T1000 (cell line): ENCODE data around the gene CNOT1.
A peak's percentile ranks its signal among the peaks of the same experiment; 100 is the strongest.
"Not testable (repeated sequence)": the region's sequence is repeated elsewhere in the genome, so short reads cannot be mapped to it uniquely, and the experiment has no call there.

ENCODE experiments used
- DNase-seq: peaks from one replicate; lab custom pipeline; 2025; ENCODE audit warnings: mixed read lengths; lab: John Stamatoyannopoulos, UW

The CNOT1 gene

GRCh38 chr16:58629733-58630640 lies at the start of gene CNOT1:
CNOT1 (minus strand) TSS chr16:58629826; CDS start chr16:58599337, 30,489 bp downstream.
- peak; percentile 94 for DNase-seq

GRCh38 chr16:58678716-58679115 lies 49.1 kb upstream of the CNOT1 start:
- DNase-seq: no peak

GRCh38 chr16:58678269-58678668 lies 48.6 kb upstream of the CNOT1 start:
- no peak for DNase-seq

DNA sequence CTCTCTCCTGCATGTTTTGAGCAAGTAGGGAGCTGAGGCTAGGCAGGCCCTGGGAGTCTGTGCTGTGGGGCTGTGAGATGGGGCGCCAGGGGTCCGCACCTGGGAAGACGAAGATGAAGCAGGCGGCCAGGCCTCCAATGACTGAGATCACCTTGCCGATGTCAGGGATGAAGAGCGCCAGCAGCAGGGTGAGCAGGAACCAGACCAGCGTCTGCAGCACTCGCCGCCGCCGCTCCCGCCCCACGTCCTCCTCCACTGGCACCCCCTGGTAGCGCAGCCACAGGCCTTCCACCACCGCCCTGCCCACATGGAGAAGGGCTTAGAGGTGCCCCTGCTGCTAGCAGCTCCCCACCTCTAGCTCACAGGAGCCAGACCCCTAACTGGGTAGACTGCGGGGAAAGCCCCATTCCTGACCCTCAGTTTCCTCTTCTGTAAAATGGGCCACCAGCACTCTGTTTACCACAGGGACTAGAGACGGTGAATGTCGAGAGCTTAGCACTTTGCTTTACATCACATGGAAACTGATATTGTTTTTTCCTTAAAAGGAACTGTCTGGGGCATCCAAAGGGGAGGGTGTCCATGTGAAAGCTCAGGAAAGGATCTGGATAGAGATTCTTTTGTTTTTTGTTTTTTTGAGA lies 41.4 kb upstream of the CNOT1 start:
- DNase-seq: no peak

DNA sequence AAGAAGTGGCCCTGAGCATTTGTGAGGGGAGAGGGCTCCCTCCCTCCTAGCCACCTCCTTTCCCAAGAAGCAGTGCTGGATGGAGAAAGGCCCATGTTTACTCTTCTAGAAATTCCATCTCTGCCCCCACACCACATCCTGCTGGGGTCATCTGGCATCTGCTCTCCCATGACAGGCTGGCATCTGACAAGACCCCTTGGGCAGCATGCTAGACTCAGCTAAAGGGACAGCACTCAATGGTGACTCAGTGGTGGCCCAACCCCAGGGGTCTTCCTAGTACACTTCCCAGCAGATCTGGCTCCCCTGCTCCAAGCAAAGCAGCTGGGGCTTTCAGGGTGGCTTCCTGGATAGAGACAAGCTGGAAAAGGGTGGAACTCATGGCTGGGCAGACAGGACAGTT lies 40.6 kb upstream of the CNOT1 start:
- DNase-seq: no peak

DNA sequence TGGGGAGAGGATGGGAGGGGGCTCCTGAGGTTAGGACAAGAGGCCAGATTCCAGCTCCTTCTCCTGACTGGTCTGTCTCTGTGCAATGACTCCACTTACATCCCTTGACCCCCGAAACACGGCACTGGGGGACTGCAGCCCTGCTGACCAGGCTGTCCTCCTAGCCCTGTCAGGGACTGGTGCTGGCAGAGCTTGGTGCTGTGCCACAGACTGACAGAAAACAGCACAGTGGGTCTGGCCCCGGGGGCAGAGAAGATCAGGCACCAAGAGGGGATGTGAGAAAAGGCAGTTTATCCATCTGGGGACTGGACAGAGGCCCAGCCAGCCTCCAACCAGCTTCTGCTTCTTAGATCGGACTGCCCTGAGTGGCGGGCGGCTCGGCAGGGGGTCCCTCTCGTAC lies 35.6 kb upstream of the CNOT1 start:
- no peak for DNase-seq

GRCh38 chr16:58661199-58661830 lies 31.7 kb upstream of the CNOT1 start:
- DNase-seq: peak; percentile 22

DNA sequence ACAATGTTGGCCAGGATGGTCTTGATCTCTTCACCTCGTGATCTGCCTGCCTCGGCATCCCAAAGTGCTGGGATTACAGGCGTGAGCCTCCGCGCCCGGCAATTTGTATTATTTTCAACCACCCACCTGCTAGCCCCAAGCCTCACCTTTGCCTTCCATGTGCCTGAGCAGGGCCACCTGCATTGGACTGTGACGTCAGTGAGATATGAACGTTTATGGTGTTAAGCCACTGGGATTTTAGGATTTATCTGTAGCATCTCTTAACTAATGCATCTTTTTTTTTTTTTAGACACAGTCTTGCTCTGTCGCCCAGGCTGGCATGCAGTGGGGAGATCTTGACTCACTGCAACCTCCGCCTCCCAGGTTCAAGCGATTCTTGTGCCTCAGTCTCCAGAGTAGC lies 30.3 kb upstream of the CNOT1 start:
- DNase-seq: not testable (repeated sequence)

- no peak for DNase-seq
Observed at GRCh38 chr16:58658796-58659211, 29.2 kb upstream of the CNOT1 start.

- no peak for DNase-seq
Observed at GRCh38 chr16:58656899-58657298, 27.3 kb upstream of the CNOT1 start.

- DNase-seq: no peak
Observed at GRCh38 chr16:58655215-58655596, 25.6 kb upstream of the CNOT1 start.

- DNase-seq: no peak
Observed at GRCh38 chr16:58654560-58655214, 25.1 kb upstream of the CNOT1 start.

GRCh38 chr16:58652741-58653140 lies 23.1 kb upstream of the CNOT1 start:
- no peak for DNase-seq

DNA sequence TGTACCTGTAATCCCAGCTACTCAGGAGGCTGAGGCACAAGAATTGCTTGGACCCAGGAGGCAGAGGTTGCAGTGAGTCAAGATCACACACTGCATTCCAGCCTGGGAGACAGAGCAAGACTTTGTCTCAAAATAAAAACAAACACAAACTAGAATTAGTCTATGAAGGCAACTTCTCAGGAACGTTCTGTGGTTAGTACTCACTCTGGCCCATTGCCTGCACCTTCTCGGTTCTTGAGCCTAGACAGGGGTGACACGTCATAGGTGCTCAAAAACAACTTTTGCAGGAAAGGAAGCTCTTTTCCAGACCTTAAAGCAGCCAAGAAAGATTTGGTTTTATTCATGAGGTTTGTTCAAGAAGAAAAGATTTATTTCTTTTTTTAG lies 22.3 kb upstream of the CNOT1 start:
- DNase-seq: no peak

DNA sequence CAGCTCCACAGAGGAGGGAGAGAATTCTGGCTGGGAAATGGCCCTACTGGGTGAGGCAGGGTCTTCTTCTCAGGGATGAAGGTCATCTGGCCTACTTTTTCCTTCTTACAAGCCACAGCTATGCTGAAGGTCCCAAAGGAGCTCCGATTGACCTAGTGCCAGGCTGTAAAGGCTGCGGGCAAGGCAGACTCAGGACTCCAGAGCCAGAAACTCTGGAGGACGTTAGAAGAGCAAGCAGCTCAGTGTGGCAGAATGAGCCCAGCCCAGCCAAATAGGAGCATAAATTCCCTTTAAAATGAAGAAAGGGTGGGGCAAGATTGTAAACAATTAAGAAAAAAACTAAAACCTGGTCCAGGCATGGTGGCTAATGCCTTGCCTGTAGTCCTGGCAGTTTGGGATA lies 20.1 kb upstream of the CNOT1 start:
- DNase-seq: no peak

DNA sequence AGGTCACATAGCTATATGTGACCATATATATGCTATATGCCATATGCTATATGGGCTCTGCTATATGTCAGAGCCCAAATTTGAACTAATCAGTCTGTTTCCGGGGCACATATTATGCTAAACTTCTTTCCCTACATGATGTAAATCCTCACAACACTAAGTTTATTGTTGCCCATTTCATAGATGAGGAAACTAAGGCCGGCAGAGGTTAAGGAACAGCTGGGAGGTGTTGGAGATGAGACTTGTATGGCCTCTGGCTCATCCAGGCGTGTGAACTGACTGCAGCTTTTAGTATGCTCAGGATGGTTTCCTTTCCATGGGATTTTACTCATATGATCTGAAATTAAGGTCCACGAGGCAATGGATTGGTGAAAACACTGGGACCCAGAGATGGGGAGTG lies 17.5 kb upstream of the CNOT1 start:
- no peak for DNase-seq

DNA sequence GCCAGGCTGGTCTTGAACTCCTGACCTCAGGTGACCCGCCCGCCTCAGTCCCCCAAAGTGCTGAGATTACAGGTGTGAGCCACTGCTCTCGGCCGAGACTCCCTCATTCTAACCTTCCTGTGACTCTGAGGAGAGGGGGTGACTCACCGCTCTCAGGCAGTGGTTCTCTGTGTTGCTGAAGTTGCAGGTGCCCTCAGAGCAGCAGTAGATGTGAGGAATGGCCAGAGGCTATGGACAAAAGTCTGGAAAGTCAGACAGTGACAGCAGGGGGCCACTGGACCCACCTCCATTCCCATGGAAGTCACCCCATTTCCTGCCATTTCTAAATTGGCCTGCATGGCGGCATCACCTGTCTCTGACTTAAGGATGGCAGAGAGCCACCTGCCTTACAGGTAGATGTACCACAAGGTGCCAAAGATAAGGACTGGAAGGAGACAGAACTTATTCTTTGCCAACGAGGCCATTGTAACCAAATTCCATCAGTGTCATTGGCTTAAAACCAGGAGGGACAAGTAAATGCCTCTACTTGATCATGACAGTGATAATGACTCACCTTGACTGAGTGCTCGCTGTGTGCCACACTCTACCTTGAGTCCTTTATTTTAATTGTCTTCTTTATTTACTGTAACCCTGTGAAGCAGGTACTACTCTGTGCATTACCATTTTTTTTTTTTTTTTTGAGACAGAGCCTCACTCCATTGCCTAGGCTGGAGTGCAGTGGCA lies 15.3 kb upstream of the CNOT1 start:
- DNase-seq: no peak

- no peak for DNase-seq
Observed at GRCh38 chr16:58644108-58644507, 14.5 kb upstream of the CNOT1 start.

GRCh38 chr16:58640949-58641348 lies 11.3 kb upstream of the CNOT1 start:
- no peak for DNase-seq

GRCh38 chr16:58639836-58640235 lies 10.2 kb upstream of the CNOT1 start:
- no peak for DNase-seq

DNA sequence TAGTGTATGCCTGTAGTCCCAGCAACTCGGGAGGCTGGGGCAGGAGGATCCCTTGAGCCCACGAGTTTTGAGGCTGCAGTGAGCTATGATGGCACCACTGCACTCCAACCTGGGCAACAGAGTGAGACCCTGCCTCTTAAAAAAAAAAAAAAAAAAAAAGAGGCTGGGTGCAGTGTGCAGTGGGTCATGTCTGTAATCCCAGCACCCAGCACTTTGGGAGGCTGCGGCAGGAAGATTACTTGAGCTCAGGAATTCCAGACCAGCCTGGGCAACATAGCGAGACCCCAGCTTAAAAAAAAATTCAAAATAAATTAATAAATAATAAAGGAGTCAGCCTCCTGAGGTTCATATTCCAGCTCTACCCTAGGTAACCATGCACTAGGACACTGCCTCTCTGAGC lies 9.6 kb upstream of the CNOT1 start:
- DNase-seq: no peak
